Frontal cortex (tissue), 4 donors: ENCODE results near the gene XIRP1. TPM values are rescaled to one million over a fixed set of nuclear protein-coding genes. Genes with fewer than 3 reads are reported as not detected.
A peak's percentile ranks its signal among the peaks of the same experiment; 100 is the strongest.

ENCODE experiments used
- DNase-seq, 2 donors: peaks; one replicate each; pipeline ENCODE4 v3.0.0; 2012; ENCODE audit warnings: low spot score in 2 of 2
- FAIRE-seq: peaks from 2 replicates; lab custom pipeline; 2012; peaks lifted over from hg19 to GRCh38; lab: Jason Lieb, UNC
- total RNA-seq: library from RNA; depleted of rRNA; stranded (reverse); fragments of >200 nt; gene quantifications from one replicate; pipeline ENCODE4 v1.2.3, GENCODE V29; 2014
- donor health status: control.
- donor health status: control.
- donor health status: control.

XIRP1 gene
- total RNA-seq, 1 donor from 2014 or later = not detected

- no peak for DNase-seq
- no peak for FAIRE-seq
Measured at GRCh38 chr3:39188271-39189149, 3.9 kb downstream of the XIRP1 start.

- DNase-seq (no peak), FAIRE-seq (no peak)
Measured at GRCh38 chr3:39187372-39188155, 4.8 kb downstream of the XIRP1 start.

- no peak for FAIRE-seq
Measured at GRCh38 chr3:39186692-39187151, 5.7 kb downstream of the XIRP1 start.

GRCh38 chr3:39185959-39186691 lies 6.3 kb downstream of the XIRP1 start:
- DNase-seq (no peak), FAIRE-seq (no peak)

More at GRCh38 chr3:39186692-39187151, 5.7 kb downstream of the XIRP1 start:
- no peak for DNase-seq

- DNase-seq (no peak), FAIRE-seq (no peak)
Measured at GRCh38 chr3:39185326-39185958, 7.0 kb downstream of the XIRP1 start.

- no peak for FAIRE-seq
- DNase-seq = no peak
Measured at GRCh38 chr3:39184968-39185285, 7.5 kb downstream of the XIRP1 start.

- DNase-seq = peak in 1 of 2 donors; percentile 13
- FAIRE-seq = no peak
Measured at GRCh38 chr3:39184081-39184967, 8.1 kb downstream of the XIRP1 start.

GRCh38 chr3:39183211-39184080 lies 8.9 kb downstream of the XIRP1 start:
- no peak for DNase-seq
- no peak for FAIRE-seq

GRCh38 chr3:39181408-39182335 lies 10.7 kb downstream of the XIRP1 start:
- FAIRE-seq = no peak
- no peak for DNase-seq

GRCh38 chr3:39180546-39181346 lies 11.6 kb downstream of the XIRP1 start:
- FAIRE-seq (no peak), DNase-seq (peak; percentile 77 to 90)

GRCh38 chr3:39180183-39180545 lies 12.2 kb downstream of the XIRP1 start:
- DNase-seq (no peak), FAIRE-seq (no peak)

GRCh38 chr3:39178553-39178952 lies 13.8 kb downstream of the XIRP1 start:
- DNase-seq (no peak), FAIRE-seq (no peak)

- peak; percentile 83 to 87 for DNase-seq
- FAIRE-seq = no peak
Measured at GRCh38 chr3:39177708-39178332, 14.6 kb downstream of the XIRP1 start.

GRCh38 chr3:39176025-39176714 lies 16.2 kb downstream of the XIRP1 start:
- no peak for FAIRE-seq

More at GRCh38 chr3:39176025-39176714, 16.2 kb downstream of the XIRP1 start:
- DNase-seq = no peak
